ENCODE measurements around the gene GABPB2. TPM values are rescaled to one million over a fixed set of nuclear protein-coding genes. Genes with fewer than 3 reads are reported as not detected.

GABPB2 gene
- total RNA-seq, 4 donors from 2014 or later = 20.6 to 28.5 (median 21.6) TPM

DNA sequence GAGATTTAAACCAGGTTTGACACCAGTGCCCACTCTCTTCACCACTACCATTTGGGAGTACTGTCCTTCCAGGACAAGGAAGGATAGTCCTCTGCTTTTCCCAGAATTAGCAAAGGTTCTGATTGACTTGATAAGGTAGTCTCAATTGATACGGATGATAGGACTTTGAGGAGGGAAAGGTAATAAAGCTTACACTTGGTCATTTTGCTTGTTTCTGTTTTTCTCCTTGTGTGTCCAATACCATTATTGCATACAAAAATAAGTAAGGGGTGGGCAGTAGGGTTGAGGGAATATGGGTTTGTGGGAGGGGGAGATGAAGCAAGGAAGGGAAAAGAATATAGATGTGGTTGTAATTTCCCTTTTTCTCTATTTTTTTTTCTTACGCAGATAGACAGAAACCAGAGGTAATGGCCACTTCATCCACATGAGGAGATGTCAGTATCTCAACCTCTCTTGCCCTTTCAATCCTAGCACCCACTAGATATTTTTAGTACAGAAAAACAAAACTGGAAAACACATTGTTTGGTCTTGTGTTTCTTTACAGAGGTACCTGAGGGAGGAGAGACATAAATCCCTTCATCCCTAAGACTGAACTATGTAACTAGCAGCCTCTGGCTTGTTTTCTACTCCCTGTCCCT is 20.4 kb upstream of the GABPB2 start:
- Histone ChIP-seq H3K27me3 (no peaks in the 10 kb centered on the region), H3K9me3 (no peaks in the 10 kb centered on the region), H3K36me3 (peaks cover 0 to 47% of the 10 kb centered on the region in 2 donors), H3K4me3 (no peak overlapping the region), H3K4me1 (peaks cover 0 to 39% (median 4%) of the 10 kb centered on the region in 3 donors), H3K27ac (peak overlapping the region in 2 of 4 donors; percentile 25 to 87)
- WGBS, 2 donors (ENCODE audit: low coverage in 1 of 2) = 73 to 86% methylated on average over 1 to 2 of the region's 2 CpGs
- TF ChIP-seq POLR2A (IDR thresholded peaks at IDR 0.05) (no peak), POLR2AphosphoS5 (IDR thresholded peaks at IDR 0.05) (no peak), EP300 (IDR thresholded peaks at IDR 0.05) (no peak), CTCF (IDR thresholded peaks at IDR 0.05) (no peak)
- ATAC-seq = no peak

DNA sequence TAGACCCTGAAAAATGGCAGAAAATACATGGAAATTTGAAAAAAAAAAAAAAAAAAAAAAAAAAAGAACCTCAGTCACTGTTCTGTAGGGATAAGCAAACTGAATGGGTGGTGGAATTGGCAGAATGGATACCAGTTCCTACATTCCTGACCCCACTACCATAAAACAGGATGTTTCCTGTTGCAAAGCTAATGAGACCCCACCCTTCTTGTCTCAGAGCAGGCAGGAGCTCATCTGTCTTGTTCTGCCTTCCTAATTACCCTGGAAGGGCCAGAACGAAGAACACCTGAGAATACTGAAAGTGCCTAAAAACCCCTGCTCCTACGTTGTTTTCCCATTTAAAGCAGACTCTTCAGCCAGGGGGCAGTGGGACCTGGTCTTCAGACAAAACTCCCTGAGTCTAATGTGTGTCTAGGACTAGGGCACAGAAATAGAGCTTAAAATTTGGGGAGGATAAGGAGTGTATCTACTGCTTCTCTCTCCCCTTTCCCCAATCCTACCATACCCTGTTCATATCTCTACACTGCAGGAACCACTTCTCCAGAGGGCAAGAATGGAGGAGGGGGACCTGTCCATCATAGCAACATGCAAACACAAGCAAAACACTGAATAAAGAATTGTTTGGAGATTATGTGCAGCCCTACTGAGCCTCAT is 19.1 kb upstream of the GABPB2 start:
- 59 to 100% methylated on average over 1 to 2 of the region's 2 CpGs for WGBS, 2 donors (ENCODE audit: low coverage in 1 of 2)
- peaks cover 0 to 60% of the 10 kb centered on the region in 2 donors for H3K36me3 ChIP-seq

GRCh38 chr1:151054971-151055547 is 15.5 kb upstream of the GABPB2 start:
- ATAC-seq = no peak
- Histone ChIP-seq H3K4me3 (no peak overlapping the region), H3K36me3 (peaks cover 0 to 62% of the 10 kb centered on the region in 2 donors), H3K27me3 (no peaks in the 10 kb centered on the region), H3K4me1 (peaks cover 0 to 52% (median 13%) of the 10 kb centered on the region in 3 donors), H3K9me3 (no peaks in the 10 kb centered on the region), H3K27ac (peak overlapping the region in 3 of 4 donors; percentile 30 to 95 (median 94))
- TF ChIP-seq POLR2AphosphoS5 (IDR thresholded peaks at IDR 0.05) (no peak), CTCF (IDR thresholded peaks at IDR 0.05) (no peak), POLR2A (IDR thresholded peaks at IDR 0.05) (no peak), EP300 (IDR thresholded peaks at IDR 0.05) (no peak)
- WGBS, 2 donors (ENCODE audit: low coverage in 1 of 2) = 73 to 100% methylated on average over 1 to 3 of the region's 4 CpGs

More for the DNA sequence above, 19.1 kb upstream of the GABPB2 start:
- peaks cover 0 to 52% (median 4%) of the 10 kb centered on the region in 3 donors for H3K4me1 ChIP-seq
- no peaks in the 10 kb centered on the region for H3K27me3 ChIP-seq
- TF ChIP-seq POLR2A (IDR thresholded peaks at IDR 0.05) (no peak), CTCF (IDR thresholded peaks at IDR 0.05) (no peak), EP300 (IDR thresholded peaks at IDR 0.05) (no peak), POLR2AphosphoS5 (IDR thresholded peaks at IDR 0.05) (no peak)
- H3K27ac ChIP-seq = peak overlapping the region in 1 of 4 donors; percentile 24
- no peak for ATAC-seq
- H3K4me3 ChIP-seq = no peak overlapping the region
- no peaks in the 10 kb centered on the region for H3K9me3 ChIP-seq

DNA sequence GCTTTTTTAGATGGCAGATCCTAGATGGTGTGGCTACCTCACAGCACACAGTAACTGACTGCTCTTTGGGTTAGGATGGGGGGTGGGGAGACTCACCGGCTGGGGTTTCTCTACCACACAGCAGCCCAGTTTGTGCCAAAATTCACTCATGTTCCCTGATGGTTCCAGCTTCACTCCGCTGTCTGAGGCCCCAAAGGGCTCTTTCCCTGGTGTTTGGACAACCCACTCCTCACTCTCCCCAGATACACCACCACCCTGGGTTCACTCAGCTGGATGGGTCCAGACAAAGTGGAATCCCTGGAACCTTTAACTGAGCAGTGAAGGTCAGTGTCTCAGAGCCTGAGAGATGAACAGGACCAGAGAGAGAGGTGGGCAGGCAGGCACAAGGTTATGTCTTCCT is 15.0 kb upstream of the GABPB2 start:
- WGBS, 2 donors (ENCODE audit: low coverage in 1 of 2) = no CpG with 5 or more reads among the region's 2 CpGs
- H3K27ac ChIP-seq = peak overlapping the region in 3 of 4 donors; percentile 30 to 95 (median 94)
- no peak overlapping the region for H3K4me3 ChIP-seq
- peaks cover 0 to 52% (median 13%) of the 10 kb centered on the region in 3 donors for H3K4me1 ChIP-seq
- H3K36me3 ChIP-seq = peaks cover 0 to 58% of the 10 kb centered on the region in 2 donors
- H3K27me3 ChIP-seq = no peaks in the 10 kb centered on the region
- no peak for ATAC-seq
- H3K9me3 ChIP-seq = no peaks in the 10 kb centered on the region
- no peak for TF ChIP-seq POLR2AphosphoS5 (IDR thresholded peaks at IDR 0.05)
- TF ChIP-seq EP300 (IDR thresholded peaks at IDR 0.05) = no peak
- no peak for TF ChIP-seq POLR2A (IDR thresholded peaks at IDR 0.05)
- TF ChIP-seq CTCF (IDR thresholded peaks at IDR 0.05) = no peak

Data from gastroesophageal sphincter (tissue), 4 donors.